GM23338 (cell line): ENCODE results near the gene EPHB6.

Experiments
- CREB1 ChIP-seq: fragments of 250-450 bp; sonication (Bioruptor Pico); IDR thresholded peaks from 2 replicates; pipeline ENCODE4 v1.5.0; 2020; ENCODE audit warnings: low read depth, mild to moderate bottlenecking, moderate library complexity
- CTCF ChIP-seq, 2 experiments: fragments of 200-600 bp in 1 of 2; sonication (generic) in 1 of 2; conservative IDR thresholded peaks; 2 replicates each; pipeline versions ENCODE4 v1.5.1 to v1.6.1; 2016 to 2017; ENCODE audit warnings: antibody characterized with exemption in 2 of 2, low read depth in 2 of 2, mild to moderate bottlenecking in 2 of 2, moderate library complexity in 1 of 2
- ETS1 ChIP-seq: IDR thresholded peaks from 2 replicates; pipeline ENCODE4 v1.6.1; 2016; ENCODE audit warnings: antibody characterized with exemption
- EZH2 ChIP-seq: fragments of 200-600 bp; sonication (generic); IDR thresholded peaks from one replicate; pipeline ENCODE4 v1.8.0; 2017; ENCODE audit warnings: antibody characterized with exemption, mild to moderate bottlenecking, low read depth; ENCODE audit not compliant: unreplicated experiment
- EZH2phosphoT487 ChIP-seq: fragments of 200-600 bp; sonication (generic); IDR thresholded peaks from one replicate; pipeline ENCODE4 v1.8.1; 2018; ENCODE audit warnings: antibody characterized with exemption; ENCODE audit not compliant: unreplicated experiment
- JUNB ChIP-seq: IDR thresholded peaks from one replicate; pipeline ENCODE4 v1.6.1; 2016; ENCODE audit warnings: antibody characterized with exemption; ENCODE audit not compliant: unreplicated experiment
- POLR2AphosphoS5 ChIP-seq: IDR thresholded peaks from 2 replicates; pipeline ENCODE4 v1.6.1; 2016; ENCODE audit warnings: antibody characterized with exemption, low read depth
- ZNF114 ChIP-seq: fragments of 250-450 bp; sonication (Bioruptor Pico); IDR thresholded peaks from 2 replicates; pipeline ENCODE4 v1.5.0; 2020; ENCODE audit warnings: mild to moderate bottlenecking, moderate library complexity
- ZNF331 ChIP-seq: fragments of 250-450 bp; sonication (Bioruptor Pico); IDR thresholded peaks from 2 replicates; pipeline ENCODE4 v1.5.0; 2020; ENCODE audit warnings: low read depth, mild to moderate bottlenecking, moderate library complexity

DNA sequence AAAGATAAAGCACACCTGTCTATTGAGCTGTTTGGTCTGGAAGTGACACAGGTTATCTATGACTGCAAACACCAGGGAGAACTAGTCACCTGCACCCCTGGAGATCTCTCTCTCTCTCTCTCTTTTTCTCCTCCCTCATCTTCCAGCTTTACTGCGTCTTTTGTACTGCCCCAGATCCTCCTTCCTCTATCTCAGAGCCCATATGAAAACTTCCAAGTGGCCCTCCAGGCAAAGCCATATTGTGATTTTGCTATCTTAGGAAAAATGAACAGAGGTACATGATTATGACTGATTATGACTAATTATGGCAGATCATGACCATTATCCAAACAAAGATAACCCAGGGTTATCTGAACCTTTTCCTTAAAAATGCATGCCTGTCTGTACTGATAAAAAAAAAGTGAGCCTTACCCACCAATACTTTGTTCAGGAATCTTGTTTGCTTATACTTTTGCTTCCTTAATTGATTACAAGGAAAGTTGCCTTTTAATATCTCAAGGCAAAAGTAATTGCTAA, 12.6 kb upstream of the EPHB6 start:
- TF ChIP-seq ETS1 (no peak), CREB1 (CRISPR knock-in tag) (no peak), POLR2AphosphoS5 (no peak), CTCF (conservative IDR thresholded peaks at IDR 0.05; ENCODE audit: low read depth in 2 of 2) (no peak), EZH2 (no peak), JUNB (no peak), ZNF331 (no peak), EZH2phosphoT487 (no peak), ZNF114 (CRISPR knock-in tag) (no peak)
